SJCRH30 (cell line): ENCODE measurements around the gene VCX2. TPM values are rescaled to one million over a fixed set of nuclear protein-coding genes. Genes with fewer than 3 reads are reported as not detected.
"Not testable (repeated sequence)": the region's sequence is repeated elsewhere in the genome, so short reads cannot be mapped to it uniquely, and the experiment has no call there.

Experiments used
- DNase-seq, 2 experiments: peaks; one replicate each; pipeline ENCODE4 v3.0.0-alpha.2; 2015 to 2020
- H3K27ac ChIP-seq: fragments of 250-450 bp; sonication (Bioruptor Pico); 2 replicates; pipeline ENCODE4 v1.5.1; 2020; ENCODE audit warnings: mild to moderate bottlenecking, moderate library complexity
- H3K27me3 ChIP-seq: fragments of 250-450 bp; sonication (Bioruptor Pico); 2 replicates; pipeline ENCODE4 v1.5.1; 2020; ENCODE audit warnings: mild to moderate bottlenecking, moderate library complexity
- H3K36me3 ChIP-seq: fragments of 250-450 bp; sonication (Bioruptor Pico); 2 replicates; pipeline ENCODE4 v1.5.1; 2020; ENCODE audit warnings: mild to moderate bottlenecking, moderate library complexity
- H3K4me1 ChIP-seq: fragments of 250-450 bp; sonication (Bioruptor Pico); 2 replicates; pipeline ENCODE4 v1.5.1; 2020; ENCODE audit warnings: mild to moderate bottlenecking, moderate library complexity
- H3K4me3 ChIP-seq: fragments of 250-450 bp; sonication (Bioruptor Pico); 2 replicates; pipeline ENCODE4 v1.5.1; 2020; ENCODE audit warnings: mild to moderate bottlenecking, moderate library complexity
- H3K9me3 ChIP-seq: fragments of 250-450 bp; sonication (Bioruptor Pico); replicated peaks from 2 replicates; pipeline ENCODE4 v1.5.1; 2020; ENCODE audit warnings: mild to moderate bottlenecking, moderate library complexity
- total RNA-seq: library from RNA; depleted of rRNA; stranded (reverse); fragments of >200 nt; shearing (Covaris generic); gene quantifications from 2 replicates; pipeline ENCODE4 v1.2.3, GENCODE V29; 2014; rRNA removed

VCX2 gene
- not detected in 2 replicates for total RNA-seq

- H3K27ac ChIP-seq, H3K27me3 ChIP-seq, H3K9me3 ChIP-seq, H3K36me3 ChIP-seq, H3K4me1 ChIP-seq, DNase-seq, H3K4me3 ChIP-seq: not testable (repeated sequence)
Measured at GRCh38 chrX:8171169-8171568, at the start of gene VCX2. VCX2 (minus strand) TSS chrX:8171267; CDS start chrX:8170643, 624 bp downstream.

GRCh38 chrX:8204943-8205342 is 33.9 kb upstream of the VCX2 start:
- Histone ChIP-seq H3K27ac (no peak overlapping the region), H3K4me1 (no peaks in the 10 kb centered on the region), H3K9me3 (no peaks in the 10 kb centered on the region), H3K4me3 (no peak overlapping the region), H3K36me3 (no peaks in the 10 kb centered on the region), H3K27me3 (no peaks in the 10 kb centered on the region)
- no peak for DNase-seq

GRCh38 chrX:8204169-8204935 is 33.3 kb upstream of the VCX2 start:
- Histone ChIP-seq H3K9me3 (no peaks in the 10 kb centered on the region), H3K27ac (no peak overlapping the region), H3K36me3 (no peaks in the 10 kb centered on the region), H3K4me3 (no peak overlapping the region), H3K4me1 (no peaks in the 10 kb centered on the region), H3K27me3 (no peaks in the 10 kb centered on the region)
- DNase-seq = no peak

- H3K27ac ChIP-seq = no peak overlapping the region
- no peak overlapping the region for H3K4me3 ChIP-seq
- no peaks in the 10 kb centered on the region for H3K4me1 ChIP-seq
- no peaks in the 10 kb centered on the region for H3K27me3 ChIP-seq
- H3K9me3 ChIP-seq = no peaks in the 10 kb centered on the region
- no peaks in the 10 kb centered on the region for H3K36me3 ChIP-seq
- peak; percentile 21 to 33 for DNase-seq
Measured at GRCh38 chrX:8201896-8202331, 30.8 kb upstream of the VCX2 start.

GRCh38 chrX:8196776-8197175 is 25.7 kb upstream of the VCX2 start:
- no peaks in the 10 kb centered on the region for H3K27me3 ChIP-seq
- H3K4me3 ChIP-seq = no peak overlapping the region
- no peaks in the 10 kb centered on the region for H3K9me3 ChIP-seq
- H3K4me1 ChIP-seq = no peaks in the 10 kb centered on the region
- H3K27ac ChIP-seq = no peak overlapping the region
- no peak for DNase-seq
- H3K36me3 ChIP-seq = no peaks in the 10 kb centered on the region

GRCh38 chrX:8194216-8194615 is 23.1 kb upstream of the VCX2 start:
- Histone ChIP-seq H3K9me3 (no peaks in the 10 kb centered on the region), H3K27ac (no peak overlapping the region), H3K4me3 (no peak overlapping the region), H3K36me3 (no peaks in the 10 kb centered on the region), H3K27me3 (no peaks in the 10 kb centered on the region), H3K4me1 (no peaks in the 10 kb centered on the region)
- no peak for DNase-seq

- Histone ChIP-seq H3K4me3 (no peak overlapping the region), H3K27ac (no peak overlapping the region), H3K36me3 (no peaks in the 10 kb centered on the region), H3K27me3 (no peaks in the 10 kb centered on the region), H3K9me3 (no peaks in the 10 kb centered on the region), H3K4me1 (no peaks in the 10 kb centered on the region)
- no peak for DNase-seq
Measured at GRCh38 chrX:8192276-8192675, 21.2 kb upstream of the VCX2 start.

- H3K4me1 ChIP-seq = no peaks in the 10 kb centered on the region
- no peak overlapping the region for H3K27ac ChIP-seq
- no peak overlapping the region for H3K4me3 ChIP-seq
- no peaks in the 10 kb centered on the region for H3K36me3 ChIP-seq
- H3K9me3 ChIP-seq = no peaks in the 10 kb centered on the region
- H3K27me3 ChIP-seq = no peaks in the 10 kb centered on the region
- peak in 1 of 2 experiments; percentile 2 for DNase-seq
Measured at GRCh38 chrX:8191022-8191421, 20.0 kb upstream of the VCX2 start.

GRCh38 chrX:8190341-8190830 is 19.3 kb upstream of the VCX2 start:
- Histone ChIP-seq H3K4me3 (no peak overlapping the region), H3K27me3 (no peaks in the 10 kb centered on the region), H3K4me1 (no peaks in the 10 kb centered on the region), H3K9me3 (no peaks in the 10 kb centered on the region), H3K36me3 (no peaks in the 10 kb centered on the region), H3K27ac (no peak overlapping the region)
- no peak for DNase-seq

- H3K4me3 ChIP-seq = no peak overlapping the region
- no peaks in the 10 kb centered on the region for H3K9me3 ChIP-seq
- DNase-seq = no peak
- no peaks in the 10 kb centered on the region for H3K4me1 ChIP-seq
- H3K36me3 ChIP-seq = no peaks in the 10 kb centered on the region
- no peak overlapping the region for H3K27ac ChIP-seq
- H3K27me3 ChIP-seq = no peaks in the 10 kb centered on the region
Measured at GRCh38 chrX:8189096-8189830, 18.2 kb upstream of the VCX2 start.

- no peaks in the 10 kb centered on the region for H3K9me3 ChIP-seq
- no peak overlapping the region for H3K27ac ChIP-seq
- H3K4me3 ChIP-seq = no peak overlapping the region
- no peak for DNase-seq
- no peaks in the 10 kb centered on the region for H3K4me1 ChIP-seq
- H3K36me3 ChIP-seq = no peaks in the 10 kb centered on the region
- H3K27me3 ChIP-seq = no peaks in the 10 kb centered on the region
Measured at GRCh38 chrX:8183346-8183745, 12.3 kb upstream of the VCX2 start.

GRCh38 chrX:8179656-8180055 is 8.6 kb upstream of the VCX2 start:
- no peak overlapping the region for H3K27ac ChIP-seq
- H3K4me3 ChIP-seq = no peak overlapping the region
- H3K36me3 ChIP-seq = no peaks in the 10 kb centered on the region
- peak in 1 of 2 experiments; percentile 0 for DNase-seq
- H3K4me1 ChIP-seq = no peaks in the 10 kb centered on the region
- no peaks in the 10 kb centered on the region for H3K27me3 ChIP-seq
- H3K9me3 ChIP-seq = no peaks in the 10 kb centered on the region

- not testable (repeated sequence) for H3K4me3 ChIP-seq, DNase-seq, H3K27ac ChIP-seq, H3K9me3 ChIP-seq, H3K4me1 ChIP-seq, H3K27me3 ChIP-seq, H3K36me3 ChIP-seq
Measured at GRCh38 chrX:8154011-8154410, 17.1 kb downstream of the VCX2 start.

- no peaks in the 10 kb centered on the region for H3K36me3 ChIP-seq
- no peak overlapping the region for H3K4me3 ChIP-seq
- H3K27me3 ChIP-seq = no peaks in the 10 kb centered on the region
- H3K4me1 ChIP-seq = no peaks in the 10 kb centered on the region
- no peak for DNase-seq
- no peak overlapping the region for H3K27ac ChIP-seq
- no peaks in the 10 kb centered on the region for H3K9me3 ChIP-seq
Measured at GRCh38 chrX:8147226-8147625, 23.8 kb downstream of the VCX2 start.

- Histone ChIP-seq H3K9me3 (no peaks in the 10 kb centered on the region), H3K4me1 (no peaks in the 10 kb centered on the region), H3K27ac (no peak overlapping the region), H3K36me3 (no peaks in the 10 kb centered on the region), H3K27me3 (no peaks in the 10 kb centered on the region), H3K4me3 (no peak overlapping the region)
- no peak for DNase-seq
Measured at GRCh38 chrX:8144925-8145324, 26.1 kb downstream of the VCX2 start.
